Thoracic aorta (tissue), 2 donors: Measurements from ENCODE around the gene CNFN. TPM values are rescaled to one million over a fixed set of nuclear protein-coding genes. Genes with fewer than 3 reads are reported as not detected.

ENCODE experiments used
- ATAC-seq: fragments of 150-250 bp; one replicate; pipeline ENCODE4 v1.8.0; 2017; ENCODE audit warnings: low read depth; ENCODE audit not compliant: insufficient number of reproducible peaks, low FRiP score
- DNase-seq: peaks from one replicate; pipeline ENCODE4 v3.0.0-alpha.2; 2020; ENCODE audit warnings: low spot score
- H3K27ac ChIP-seq, 2 donors: fragments of 200-600 bp; sonication (generic); 1 replicate in 1 of 2; 2 replicates in 1 of 2; pipeline ENCODE4 v1.5.1; 2016; ENCODE audit warnings: mild to moderate bottlenecking in 2 of 2, moderate library complexity in 2 of 2
- H3K27me3 ChIP-seq: fragments of 200-600 bp; sonication (generic); replicated peaks from 2 replicates; pipeline ENCODE4 v1.6.0; 2016; ENCODE audit warnings: mild to moderate bottlenecking; ENCODE audit not compliant: insufficient read depth
- H3K36me3 ChIP-seq: fragments of 200-600 bp; sonication (generic); one replicate; pipeline ENCODE4 v1.5.1; 2016
- H3K4me1 ChIP-seq, 2 donors: fragments of 200-600 bp; sonication (generic); 1 replicate in 1 of 2; 2 replicates in 1 of 2; pipeline versions ENCODE4 v1.5.1 to v1.6.0; 2016; ENCODE audit warnings: low read depth in 2 of 2, mild to moderate bottlenecking in 1 of 2; ENCODE audit not compliant: control insufficient read depth in 1 of 2
- H3K4me3 ChIP-seq: fragments of 200-600 bp; sonication (generic); 2 replicates; pipeline ENCODE4 v1.5.1; 2016; ENCODE audit warnings: mild to moderate bottlenecking
- H3K9me3 ChIP-seq: fragments of 200-600 bp; sonication (generic); 2 replicates; pipeline ENCODE4 v1.5.1; 2016
- total RNA-seq, 2 donors: library from RNA; depleted of rRNA; stranded (reverse); fragments of >200 nt; gene quantifications; one replicate each; pipeline versions ENCODE4 v1.1.0 to v1.2.3, GENCODE V29; 2016
- TF ChIP-seq, protein P1 (sequence below): fragments of 200-600 bp; sonication (generic); IDR thresholded peaks from one replicate; pipeline ENCODE4 v1.5.1; 2019; ENCODE audit warnings: antibody characterized with exemption

The CNFN gene
- total RNA-seq, 2 donors from 2014 or later = not detected

DNA sequence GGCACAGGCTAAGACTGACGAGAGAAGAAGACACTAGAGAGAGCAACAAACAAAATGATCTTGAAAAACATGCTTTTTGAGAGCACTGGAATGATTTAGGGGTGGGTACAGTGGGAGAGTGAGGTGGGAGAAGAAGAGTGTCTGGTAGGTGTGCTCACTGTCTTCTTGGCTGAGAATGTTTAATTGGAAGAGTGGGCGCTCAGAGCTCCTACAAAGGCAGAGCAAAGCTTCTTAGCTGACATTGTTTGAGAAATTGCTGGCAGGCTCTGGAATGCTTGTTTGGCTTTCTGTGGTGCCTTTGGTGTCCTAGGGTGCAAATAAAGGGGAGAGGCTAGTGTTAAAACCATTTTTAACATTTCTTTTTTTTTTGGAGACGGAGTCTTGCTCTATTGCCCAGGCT, 38.6 kb upstream of the CNFN start:
- Histone ChIP-seq H3K4me1 (peaks cover 7% of the 10 kb centered on the region in 2 donors), H3K9me3 (no peaks in the 10 kb centered on the region), H3K27me3 (no peaks in the 10 kb centered on the region), H3K36me3 (no peaks in the 10 kb centered on the region), H3K4me3 (no peak overlapping the region), H3K27ac (no peak overlapping the region)
- DNase-seq = no peak
- ATAC-seq = no peak
- TF ChIP-seq, protein P1, sequence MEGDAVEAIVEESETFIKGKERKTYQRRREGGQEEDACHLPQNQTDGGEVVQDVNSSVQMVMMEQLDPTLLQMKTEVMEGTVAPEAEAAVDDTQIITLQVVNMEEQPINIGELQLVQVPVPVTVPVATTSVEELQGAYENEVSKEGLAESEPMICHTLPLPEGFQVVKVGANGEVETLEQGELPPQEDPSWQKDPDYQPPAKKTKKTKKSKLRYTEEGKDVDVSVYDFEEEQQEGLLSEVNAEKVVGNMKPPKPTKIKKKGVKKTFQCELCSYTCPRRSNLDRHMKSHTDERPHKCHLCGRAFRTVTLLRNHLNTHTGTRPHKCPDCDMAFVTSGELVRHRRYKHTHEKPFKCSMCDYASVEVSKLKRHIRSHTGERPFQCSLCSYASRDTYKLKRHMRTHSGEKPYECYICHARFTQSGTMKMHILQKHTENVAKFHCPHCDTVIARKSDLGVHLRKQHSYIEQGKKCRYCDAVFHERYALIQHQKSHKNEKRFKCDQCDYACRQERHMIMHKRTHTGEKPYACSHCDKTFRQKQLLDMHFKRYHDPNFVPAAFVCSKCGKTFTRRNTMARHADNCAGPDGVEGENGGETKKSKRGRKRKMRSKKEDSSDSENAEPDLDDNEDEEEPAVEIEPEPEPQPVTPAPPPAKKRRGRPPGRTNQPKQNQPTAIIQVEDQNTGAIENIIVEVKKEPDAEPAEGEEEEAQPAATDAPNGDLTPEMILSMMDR = no peak

DNA sequence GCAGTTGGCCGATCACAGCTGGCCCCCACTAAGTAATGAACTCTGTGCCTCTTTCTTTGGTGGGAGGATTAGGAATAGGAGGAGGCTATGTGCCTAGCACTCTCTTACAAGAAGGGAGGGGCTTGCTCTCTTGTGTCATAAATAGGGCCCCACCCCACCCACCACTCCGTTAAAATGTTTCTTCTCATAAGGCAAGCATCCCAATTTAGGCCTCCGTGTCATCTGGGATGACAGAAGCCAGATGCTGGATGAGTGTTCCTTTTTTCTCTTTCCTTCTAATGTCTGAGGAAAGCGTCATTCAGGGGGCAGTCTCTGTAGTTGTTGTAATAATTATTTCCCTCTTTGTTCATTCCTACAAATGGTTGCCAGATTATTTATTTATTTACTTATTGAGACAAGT, 37.2 kb upstream of the CNFN start, which contains the start of gene LIPE:
LIPE (minus strand) TSS at position 76 of the 400 bp plus-strand sequence. CDS start 239 bp downstream, outside the sequence.
- Histone ChIP-seq H3K4me1 (peaks cover 9 to 17% of the 10 kb centered on the region in 2 donors), H3K4me3 (no peak within 1 kb of the TSS), H3K27me3 (no peaks in the 10 kb centered on the region), H3K27ac (no peak within 1 kb of the TSS), H3K36me3 (no peaks in the 10 kb centered on the region), H3K9me3 (no peaks in the 10 kb centered on the region)
- ATAC-seq = no peak
- DNase-seq = no peak
- TF ChIP-seq, protein P1 = no peak

DNA sequence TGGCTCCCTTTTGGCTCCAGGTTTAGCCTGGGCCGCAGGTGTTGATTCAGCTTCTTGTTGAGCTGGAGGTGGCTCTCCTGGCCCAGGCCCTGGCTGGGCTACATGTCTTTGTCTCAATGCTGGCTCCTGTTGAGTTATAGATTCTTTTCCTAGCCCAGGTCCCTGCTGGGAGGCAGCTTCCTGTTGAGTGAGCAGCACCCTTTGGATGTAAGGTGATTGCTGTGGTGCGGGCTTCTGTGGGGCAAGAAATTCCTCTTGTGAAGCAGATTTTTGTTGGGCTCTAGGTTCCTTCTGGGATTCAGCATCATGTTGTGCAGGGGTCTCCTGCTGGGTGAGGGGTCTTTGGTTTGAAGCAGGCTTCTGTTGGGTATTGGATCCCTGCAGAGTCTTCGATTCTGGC, 36.5 kb upstream of the CNFN start:
- H3K27ac ChIP-seq = no peak overlapping the region
- no peaks in the 10 kb centered on the region for H3K36me3 ChIP-seq
- ATAC-seq (no peak), DNase-seq (no peak)
- H3K4me3 ChIP-seq = no peak overlapping the region
- H3K27me3 ChIP-seq = no peaks in the 10 kb centered on the region
- TF ChIP-seq, protein P1 = no peak
- H3K4me1 ChIP-seq = peaks cover 9 to 17% of the 10 kb centered on the region in 2 donors
- H3K9me3 ChIP-seq = no peaks in the 10 kb centered on the region

DNA sequence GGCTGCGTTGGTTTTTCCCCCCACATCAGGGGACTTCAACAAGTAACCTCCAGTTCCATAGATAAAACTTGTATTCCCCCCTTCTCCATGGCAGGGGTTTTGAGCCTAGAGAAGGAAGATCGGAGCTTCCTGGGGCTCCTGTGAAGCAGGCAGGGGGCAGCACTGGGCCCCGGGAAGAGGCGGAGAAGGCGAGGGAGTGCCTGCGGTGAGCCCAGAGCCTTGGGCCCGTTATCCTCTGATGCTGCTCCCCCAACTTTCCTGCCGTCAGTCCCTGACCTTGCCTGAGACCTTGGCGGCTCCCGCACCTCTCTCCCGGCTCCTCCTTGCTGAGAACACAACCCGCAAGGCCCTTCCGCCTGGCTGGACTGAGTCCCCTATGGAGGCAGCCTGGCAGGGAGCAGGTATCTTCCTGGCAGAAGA, 34.6 kb upstream of the CNFN start:
- Histone ChIP-seq H3K9me3 (no peaks in the 10 kb centered on the region), H3K27ac (no peak overlapping the region), H3K4me3 (no peak overlapping the region), H3K27me3 (no peaks in the 10 kb centered on the region), H3K4me1 (peaks cover 9 to 17% of the 10 kb centered on the region in 2 donors), H3K36me3 (no peaks in the 10 kb centered on the region)
- DNase-seq = no peak
- TF ChIP-seq, protein P1 = no peak
- no peak for ATAC-seq

DNA sequence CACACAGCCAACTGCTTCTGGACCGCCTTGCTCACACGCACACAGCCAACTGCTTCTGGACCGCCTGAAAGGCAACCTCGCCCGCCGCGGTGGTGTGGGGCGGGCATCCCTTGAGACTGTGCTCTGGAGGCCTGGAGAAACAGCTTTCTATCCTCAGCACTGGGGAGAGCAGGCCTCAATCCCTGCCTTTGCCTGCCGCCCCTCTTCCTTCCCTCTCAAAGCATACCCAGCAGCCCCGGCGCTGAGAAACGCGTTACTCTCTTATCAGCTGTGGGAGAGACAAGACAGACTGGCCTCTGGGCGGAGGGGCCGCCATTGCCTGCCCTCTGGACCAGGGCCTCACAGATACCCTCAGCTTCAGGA, 34.2 kb upstream of the CNFN start:
- DNase-seq (no peak), ATAC-seq (no peak)
- Histone ChIP-seq H3K27ac (no peak overlapping the region), H3K36me3 (no peaks in the 10 kb centered on the region), H3K27me3 (no peaks in the 10 kb centered on the region), H3K4me1 (peaks cover 9 to 17% of the 10 kb centered on the region in 2 donors), H3K4me3 (peak overlapping the region; percentile 85), H3K9me3 (no peaks in the 10 kb centered on the region)
- TF ChIP-seq, protein P1 = no peak
